NAMALWA (cell line): Measurements from ENCODE around the gene ATP4B.

ENCODE experiments used
- DNase-seq: peaks from one replicate; pipeline ENCODE4 v3.0.0-alpha.2; 2015; ENCODE audit warnings: low spot score

Gene ATP4B

DNA sequence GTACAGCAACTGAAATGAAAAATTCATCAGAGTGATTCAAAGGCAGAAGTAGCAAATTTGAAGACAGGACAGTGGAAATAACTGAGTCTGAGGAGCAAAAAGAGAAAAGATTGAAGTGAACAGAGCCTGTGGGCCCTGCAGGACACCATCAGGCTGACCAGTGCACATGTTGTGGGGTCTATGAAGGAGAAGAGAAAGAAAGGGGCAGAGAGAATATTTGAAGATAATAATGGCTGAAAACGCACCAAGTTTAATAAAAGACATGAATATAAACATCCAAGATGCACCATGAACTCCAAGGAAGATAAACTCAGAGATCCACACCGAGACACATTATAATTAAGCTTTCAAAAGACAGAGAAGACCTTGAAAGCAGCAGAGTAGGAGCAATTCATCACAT is 15.4 kb downstream of the ATP4B start:
- DNase-seq, result no peak

DNA sequence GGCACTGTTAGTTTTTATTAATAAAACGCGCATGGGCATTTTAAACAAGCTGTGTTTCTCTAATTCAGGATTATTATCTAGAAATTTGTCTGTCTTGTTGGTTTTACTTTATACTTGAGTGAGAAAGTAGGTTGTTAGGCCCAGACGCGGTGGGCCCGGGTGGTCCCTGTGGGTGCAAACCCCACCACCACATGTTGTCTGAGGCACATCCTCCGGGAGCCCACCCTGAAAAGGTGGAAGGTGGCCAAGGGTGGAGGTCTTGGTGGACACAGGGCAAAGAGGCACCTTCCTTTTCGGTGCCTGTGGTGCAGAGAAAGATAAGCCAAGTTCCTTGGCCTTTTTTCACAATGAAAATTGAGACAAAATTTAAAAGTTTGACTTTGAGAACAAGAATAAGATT is 16.6 kb downstream of the ATP4B start:
- no peak for DNase-seq

DNA sequence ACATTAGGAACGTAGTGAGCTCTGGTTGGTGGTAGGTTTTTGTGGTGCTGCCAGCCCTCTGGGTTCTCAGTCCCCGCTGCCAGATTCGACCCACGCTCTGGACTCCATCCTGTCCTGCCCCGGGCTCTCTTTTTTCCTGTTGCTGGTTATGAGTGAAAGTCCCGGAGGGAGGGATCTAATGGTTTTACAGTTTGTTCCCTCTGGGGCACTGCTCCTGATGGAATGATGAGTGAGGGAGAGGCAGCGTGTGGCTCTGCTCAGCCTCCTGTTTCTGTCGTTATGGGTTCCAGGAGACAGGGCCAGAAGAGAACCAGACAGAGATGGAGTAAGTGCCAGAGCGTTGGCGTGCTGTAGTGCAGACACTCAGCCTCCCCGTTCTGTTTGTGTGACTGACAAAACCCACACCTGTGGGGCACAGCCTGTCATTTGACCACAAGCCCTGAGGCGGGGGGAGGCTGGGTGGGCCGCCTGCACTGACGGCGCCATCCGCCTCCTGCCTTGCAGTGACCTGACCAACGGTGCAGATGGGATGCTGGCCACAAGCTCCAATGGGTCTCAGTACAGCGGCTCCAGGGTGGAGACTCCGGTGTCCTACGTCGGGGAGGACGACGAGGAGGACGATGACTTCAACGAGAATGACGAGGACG is 18.3 kb downstream of the ATP4B start:
- DNase-seq, result no peak

DNA sequence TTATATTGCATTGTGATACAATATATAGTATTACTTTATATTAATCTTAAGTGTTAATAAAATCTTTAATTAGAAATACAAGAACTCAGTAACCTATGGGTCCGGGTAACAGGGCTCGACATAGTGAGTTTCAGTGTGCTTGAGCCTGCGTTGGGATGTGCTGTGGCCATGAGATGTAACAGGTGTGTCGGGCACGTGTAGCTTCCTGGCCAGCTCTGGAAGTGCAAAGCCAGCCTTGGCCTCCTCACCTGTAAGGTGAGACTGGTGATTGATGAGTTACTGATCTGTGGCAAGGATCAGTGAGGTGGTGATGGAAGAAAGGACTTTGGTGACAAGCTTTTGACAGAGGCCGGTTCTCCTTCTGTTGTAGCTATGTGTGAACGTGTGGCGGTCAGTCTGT is 19.2 kb downstream of the ATP4B start:
- no peak for DNase-seq

DNA sequence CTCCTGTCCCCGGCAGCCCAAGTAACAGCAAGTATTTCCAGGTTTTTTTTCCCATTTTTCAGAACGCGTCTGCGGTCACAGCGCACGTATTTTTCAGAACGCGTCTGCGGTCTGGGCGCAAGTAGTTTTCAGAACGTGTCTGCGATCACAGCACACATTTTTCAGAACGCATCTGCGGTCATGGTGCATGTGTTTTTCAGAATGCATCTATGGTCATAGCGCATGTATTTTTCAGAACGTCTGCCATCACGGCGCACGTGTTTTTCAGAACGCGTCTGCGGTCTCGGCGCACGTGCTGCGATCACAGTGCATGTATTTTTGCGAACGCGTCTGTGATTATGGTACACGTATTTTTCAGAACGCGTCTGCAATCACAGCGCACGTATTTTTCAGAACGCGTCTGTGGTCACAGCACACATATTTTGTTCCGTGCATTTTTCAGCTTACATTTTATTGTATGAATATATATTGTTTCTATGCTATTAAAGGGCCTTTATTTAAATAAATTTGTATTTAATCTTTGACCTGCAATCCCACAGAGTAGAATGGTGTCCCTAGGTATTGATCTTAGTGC is 19.7 kb downstream of the ATP4B start:
- no peak for DNase-seq

DNA sequence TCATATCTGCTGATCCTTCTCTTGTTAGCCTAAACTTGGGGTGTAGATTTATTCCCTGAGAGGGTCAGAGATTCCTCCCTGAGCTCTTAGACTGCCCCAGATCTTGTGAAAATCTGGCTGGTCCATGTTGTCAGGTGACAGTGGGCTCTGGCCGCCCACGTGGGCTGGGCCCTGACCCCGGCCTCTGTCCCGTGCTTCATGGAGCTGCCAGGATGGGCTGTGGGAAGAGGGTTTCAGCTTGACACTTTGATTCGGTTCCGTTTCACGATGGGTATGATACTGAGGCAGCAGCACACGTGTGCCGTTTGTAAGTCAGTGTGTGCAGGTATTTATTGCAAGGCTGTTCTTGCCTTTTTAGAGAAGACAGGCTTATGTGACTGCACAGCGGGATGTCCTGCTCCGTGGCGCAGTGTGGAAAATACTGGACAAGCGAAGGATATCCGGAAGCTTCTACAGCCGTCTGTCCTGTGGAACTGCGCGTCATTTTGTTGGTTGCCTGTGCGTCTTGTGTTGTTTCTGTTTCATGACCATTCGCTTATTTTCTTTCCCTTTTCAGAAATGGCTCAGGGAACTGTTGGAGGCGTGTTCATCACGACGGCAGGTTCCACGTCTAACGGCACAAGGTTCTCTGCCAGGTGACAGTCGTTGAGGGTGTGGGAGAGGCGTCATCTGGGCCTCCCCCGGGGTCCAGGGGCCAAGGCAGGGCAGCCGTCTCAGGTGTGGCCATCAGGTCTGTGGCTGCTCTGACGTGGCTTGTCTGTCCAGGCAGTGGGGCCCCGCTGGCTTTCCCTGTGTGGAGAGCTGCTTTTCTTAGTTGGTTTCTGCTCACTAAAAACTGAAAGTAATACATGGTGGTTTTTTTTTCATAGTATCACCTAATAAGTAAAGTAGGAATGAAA is 20.5 kb downstream of the ATP4B start:
- no peak for DNase-seq

DNA sequence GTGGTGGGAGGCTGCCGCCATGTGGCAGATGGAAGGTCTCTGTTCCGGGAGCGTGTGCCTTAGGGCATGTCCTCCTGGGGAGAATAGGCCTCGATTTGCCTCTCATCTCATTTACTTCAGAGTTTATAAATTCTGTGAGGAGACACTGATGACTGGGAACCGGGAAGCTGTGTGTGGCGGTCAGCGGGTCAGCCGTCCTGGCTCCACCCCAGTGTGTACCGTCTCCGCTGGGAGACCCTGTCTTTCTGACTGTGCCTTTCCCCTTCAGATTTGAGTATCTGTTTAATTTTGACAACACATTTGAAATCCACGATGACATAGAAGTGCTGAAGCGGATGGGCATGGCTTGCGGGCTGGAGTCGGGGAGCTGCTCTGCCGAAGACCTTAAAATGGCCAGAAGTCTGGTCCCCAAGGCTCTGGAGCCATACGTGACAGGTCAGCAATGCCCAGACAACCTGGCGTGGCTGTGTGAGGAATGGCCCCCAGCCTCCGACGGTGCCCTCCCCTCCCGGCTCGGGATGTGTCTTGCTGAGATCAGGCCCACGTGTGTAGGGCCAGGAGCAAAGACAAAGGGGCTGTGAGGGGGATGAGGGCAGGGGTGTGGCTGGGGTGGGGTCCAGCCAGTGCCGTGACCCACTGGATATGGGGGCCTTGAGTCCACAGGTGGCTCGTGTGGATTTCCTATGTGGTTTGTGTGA is 21.6 kb downstream of the ATP4B start:
- DNase-seq, result no peak

DNA sequence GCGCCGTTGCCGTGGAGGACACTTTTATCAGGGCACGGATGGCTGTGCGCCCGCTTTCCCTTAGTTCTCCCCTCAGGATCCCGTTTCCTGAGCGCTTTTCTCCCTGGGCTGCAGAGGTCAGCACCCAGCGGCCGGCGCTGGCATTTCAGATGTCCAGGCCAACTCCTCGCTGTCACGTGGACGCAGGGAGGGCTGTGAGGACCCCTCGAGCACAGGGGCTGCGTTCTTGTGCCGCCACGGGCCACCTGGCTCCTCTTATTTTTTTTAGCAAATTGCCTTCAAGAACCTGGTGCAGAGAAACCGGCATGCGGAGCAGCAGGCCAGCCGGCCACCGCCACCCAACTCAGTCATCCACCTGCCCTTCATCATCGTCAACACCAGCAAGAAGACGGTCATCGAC is 22.3 kb downstream of the ATP4B start:
- no peak for DNase-seq

DNA sequence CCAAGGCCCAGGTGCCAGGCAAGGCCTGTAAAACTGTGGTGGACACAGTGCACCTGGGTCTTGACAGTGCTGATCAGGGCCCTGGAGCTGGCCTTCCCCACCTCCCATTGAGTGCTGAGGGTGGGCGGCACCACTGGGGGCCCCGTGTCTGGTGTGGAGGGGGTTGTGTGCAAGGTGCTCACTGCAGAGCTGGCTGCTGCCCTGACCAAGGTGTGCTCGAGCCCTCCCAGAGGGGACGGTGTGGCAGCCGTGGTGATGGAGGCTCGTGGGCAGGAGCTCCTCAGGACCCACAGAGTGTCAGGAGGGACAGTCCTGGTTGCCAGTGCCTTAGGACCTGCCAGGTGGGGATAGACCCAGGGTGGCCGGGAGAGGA is 23.0 kb downstream of the ATP4B start:
- no peak for DNase-seq

DNA sequence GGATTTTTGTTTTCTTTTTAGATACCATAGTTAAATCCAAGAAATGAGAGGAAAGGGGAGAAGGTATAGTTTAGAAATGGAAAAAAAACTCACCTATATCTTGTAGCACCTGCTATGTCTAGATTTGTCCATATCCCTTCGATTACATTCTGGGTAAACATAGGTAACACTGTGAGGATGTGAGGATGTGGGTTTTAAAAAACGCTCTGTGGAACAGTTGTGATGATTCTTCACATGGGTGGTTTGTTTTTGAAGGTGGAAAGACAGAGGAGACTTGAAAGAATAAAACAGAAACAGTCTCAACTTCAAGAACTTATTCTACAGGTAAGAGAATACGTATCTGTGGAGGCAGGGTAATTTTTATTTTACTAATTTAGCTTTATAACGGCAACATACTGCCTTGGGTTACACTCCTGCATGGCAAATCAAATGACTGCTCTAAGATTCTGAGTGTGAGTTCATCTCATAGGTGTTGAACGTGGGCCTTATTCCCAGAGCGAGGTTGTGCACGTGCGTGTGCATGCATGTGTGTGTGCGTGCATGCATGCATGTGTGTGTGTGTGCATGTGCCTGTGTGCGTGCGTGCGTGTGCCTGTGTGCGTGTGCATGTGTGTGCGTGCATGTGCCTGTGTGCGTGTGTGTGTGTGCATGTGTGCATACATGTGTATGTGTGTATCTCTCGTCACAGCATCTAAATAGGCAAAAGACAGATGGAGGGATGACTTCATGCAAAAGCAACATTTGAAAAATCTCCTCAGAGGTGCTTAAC is 23.5 kb downstream of the ATP4B start:
- no peak for DNase-seq

DNA sequence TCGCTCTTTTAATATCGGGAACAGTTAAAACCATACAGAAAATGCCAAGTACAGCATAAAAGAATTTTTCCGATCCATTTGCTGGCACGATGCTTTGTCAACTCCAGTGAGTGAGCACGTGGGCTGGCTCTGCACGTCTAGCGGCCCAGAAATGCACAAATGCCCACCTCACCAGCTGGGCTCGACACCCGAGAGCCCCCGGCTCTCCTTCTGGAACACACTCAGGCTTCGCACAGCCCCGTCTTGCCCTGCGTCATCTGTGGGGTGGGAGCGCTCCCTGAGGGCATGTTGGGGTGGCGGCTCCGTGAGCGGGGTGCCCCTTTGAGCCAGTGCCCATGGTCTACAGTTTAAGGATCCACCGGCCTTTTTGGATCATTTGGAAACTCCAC is 24.5 kb downstream of the ATP4B start:
- DNase-seq, result no peak

DNA sequence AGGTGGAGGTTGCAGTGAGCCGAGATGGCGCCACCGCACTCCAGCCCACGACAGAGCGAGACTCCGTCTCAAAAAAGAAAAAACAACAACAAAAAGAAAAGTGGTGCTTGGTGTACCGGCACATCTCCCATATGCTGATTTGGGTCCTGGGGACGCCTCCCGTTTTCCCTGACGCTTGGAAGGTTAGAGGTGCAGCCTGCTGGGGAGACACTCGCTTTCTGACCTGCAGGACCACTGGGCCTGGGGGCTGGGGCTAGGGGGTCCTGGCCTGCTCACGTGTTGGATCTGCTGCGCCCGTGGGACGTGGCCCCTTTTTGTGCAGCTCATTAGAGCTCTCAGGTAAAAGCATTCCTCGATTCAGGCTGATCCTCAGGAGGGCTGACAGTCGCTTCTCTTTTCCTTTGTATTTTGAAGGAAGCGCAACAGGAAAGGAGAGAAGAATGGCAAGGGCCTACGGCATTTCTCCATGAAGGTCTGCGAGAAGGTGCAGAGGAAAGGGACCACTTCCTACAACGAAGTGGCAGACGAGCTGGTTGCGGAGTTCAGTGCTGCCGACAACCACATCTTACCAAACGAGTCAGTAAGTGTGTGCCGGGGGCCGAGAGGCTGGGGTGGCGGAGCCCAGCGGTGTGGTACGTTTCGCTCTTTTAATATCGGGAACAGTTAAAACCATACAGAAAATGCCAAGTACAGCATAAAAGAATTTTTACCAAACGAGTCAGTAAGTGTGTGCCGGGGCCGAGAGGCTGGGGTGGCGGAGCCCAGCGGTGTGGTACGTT is 25.1 kb downstream of the ATP4B start:
- no peak for DNase-seq

DNA sequence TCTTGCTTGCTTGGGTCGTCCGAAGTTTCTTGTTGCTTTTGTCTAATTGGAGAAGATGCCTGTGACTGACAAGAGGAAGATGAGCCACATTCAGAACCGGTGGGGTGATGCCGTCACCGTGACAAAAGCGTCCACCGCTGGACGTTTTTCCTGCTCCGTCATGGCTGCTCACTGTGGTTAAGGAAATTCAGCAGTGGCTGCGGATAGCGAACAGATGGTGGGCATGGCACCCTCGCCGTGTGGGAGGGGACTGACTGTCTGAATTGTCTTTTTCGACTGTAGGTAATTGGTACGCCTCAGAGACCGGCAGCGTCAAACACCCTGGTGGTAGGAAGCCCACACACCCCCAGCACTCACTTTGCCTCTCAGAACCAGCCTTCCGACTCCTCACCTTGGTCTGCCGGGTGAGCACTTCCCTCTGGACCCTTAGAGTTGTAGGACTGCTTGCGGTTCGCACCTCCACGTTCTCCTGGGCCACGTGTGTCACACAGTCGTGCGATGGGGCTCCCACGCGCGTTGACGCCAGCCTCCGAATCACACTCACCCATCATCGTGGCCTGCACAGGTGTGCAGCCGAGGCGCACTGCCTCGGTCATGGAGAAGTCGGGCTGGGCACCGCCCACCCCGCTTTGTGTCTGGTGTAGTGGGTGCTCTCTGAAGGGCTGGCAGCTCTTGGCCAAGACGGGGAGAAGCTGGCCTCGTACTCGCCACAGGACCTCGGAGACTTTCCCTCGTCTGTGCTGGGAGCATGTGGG is 26.5 kb downstream of the ATP4B start:
- DNase-seq, result no peak

DNA sequence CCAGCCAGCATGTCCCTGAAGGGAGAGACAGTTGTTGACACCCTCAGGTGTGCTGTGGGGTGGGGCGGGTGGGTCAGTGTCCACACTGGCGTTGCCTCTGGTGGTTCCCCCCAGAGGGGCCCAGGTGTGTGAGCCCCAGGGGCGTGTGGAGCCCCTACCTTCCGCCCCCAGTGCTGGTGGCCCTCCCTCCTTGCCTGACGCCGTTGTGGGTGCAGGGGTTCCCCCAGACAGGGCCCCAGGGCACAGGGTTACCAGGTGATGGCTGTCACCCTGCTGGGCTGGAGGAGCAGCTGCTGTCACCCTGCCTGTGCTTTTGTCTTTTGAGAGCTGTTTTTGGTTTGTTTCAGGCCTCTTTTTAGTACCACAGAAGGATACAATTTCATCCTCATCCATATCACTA is 27.2 kb downstream of the ATP4B start:
- no peak for DNase-seq

DNA sequence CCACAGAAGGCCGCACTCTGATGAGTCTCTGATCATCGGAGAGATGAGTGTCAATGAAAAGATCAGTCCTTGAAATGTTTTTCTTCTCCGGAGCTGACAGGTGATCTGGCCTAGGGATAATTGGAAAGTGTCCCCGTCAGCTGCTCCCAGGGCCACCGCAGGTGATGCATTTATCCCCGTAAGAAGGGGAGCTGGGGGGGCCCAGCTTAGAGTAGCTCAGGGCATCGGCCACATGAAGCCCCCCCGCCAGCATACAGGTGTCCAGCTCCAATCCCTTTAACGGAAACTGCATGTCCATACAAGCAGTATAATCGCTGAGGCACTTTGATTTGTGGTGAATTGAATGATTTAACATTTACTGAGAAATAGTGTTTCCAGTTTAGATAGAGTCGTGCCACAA is 27.7 kb downstream of the ATP4B start:
- DNase-seq, result no peak

DNA sequence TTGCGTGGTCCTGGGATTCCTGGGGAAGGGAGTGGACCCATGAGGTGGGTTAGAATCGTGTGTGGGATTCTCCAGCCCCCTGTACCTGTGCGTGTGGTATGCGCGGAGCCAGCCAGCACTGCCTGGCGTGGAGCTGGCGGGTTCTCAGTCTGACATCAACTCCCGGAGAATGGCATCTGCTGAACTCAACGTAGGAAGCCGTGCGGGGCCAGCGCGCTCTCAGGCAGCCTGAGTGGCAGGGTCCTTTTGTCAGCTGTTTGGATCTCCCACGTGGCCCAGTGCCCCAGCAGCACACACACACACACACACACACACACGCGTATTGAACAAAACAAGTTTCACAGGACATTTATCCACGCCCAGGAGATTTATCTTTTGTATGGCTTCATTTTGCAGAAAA is 28.1 kb downstream of the ATP4B start:
- DNase-seq, result no peak

DNA sequence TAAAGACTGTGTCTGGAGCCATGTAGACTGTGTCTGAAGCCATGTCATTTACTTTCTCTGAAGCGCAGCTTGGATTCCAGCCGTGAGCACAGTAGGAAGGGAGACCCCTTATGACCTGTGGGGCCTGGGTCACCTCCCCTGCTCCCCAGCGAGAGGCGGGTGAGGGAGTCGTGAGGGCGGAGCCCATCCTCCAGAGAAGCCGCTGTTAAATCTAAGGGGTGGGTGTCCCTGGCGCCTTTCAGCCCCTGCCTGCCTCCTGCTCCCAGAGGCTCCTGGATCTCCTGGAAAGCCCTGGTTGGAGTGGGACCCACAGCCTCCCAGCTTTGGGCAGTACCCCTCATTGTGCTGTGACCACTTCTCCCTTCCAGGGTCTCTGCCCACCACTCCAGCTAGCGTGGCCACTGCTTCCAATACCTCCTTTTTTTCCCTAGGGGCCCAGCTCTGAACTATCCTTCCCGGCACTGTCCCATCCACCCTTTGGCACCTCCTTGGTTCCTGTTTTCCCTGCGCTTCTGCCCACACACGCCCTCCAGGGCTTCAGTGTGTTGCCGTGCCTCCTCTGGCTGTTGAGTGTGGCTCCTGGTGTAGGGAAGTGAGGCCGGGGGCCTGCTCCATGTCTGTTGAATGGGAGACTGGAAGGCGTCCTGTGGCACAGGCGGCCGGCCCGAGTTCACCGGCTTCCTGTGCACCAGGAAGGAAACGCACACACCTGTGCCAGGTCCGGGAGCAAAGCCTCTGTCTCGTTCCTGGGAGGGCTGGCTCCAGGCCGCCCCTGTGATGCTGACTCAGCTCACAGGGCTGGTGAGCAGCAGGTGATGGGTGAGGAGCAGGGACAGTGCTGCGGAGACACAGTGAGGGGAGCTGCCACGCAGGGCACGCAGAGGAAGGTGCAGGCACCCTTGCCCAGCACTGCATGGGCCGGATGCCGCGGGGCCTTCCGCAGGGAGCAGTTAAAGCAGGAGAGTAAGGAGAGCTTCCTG is 29.4 kb downstream of the ATP4B start:
- DNase-seq, result no peak

DNA sequence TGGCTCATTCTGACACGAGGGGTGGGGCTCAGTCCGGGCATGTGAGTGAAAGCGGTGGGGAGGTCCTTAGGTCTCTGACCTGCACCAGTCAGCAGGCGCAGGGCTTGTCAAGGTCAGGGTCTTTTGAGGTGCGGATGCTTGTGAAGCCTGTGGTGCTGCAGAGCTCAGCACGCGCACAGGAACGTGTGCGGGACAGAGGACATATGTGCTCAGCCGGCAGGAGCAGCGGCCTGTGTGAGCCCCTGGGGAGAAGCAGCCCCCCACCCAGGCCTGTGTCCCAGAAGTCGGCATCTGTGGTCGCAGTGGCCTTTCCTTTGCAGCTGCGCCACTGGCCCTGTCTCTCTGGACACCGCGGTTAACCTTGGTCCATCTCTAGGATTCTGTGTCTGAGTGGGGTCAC is 30.9 kb downstream of the ATP4B start:
- no peak for DNase-seq

DNA sequence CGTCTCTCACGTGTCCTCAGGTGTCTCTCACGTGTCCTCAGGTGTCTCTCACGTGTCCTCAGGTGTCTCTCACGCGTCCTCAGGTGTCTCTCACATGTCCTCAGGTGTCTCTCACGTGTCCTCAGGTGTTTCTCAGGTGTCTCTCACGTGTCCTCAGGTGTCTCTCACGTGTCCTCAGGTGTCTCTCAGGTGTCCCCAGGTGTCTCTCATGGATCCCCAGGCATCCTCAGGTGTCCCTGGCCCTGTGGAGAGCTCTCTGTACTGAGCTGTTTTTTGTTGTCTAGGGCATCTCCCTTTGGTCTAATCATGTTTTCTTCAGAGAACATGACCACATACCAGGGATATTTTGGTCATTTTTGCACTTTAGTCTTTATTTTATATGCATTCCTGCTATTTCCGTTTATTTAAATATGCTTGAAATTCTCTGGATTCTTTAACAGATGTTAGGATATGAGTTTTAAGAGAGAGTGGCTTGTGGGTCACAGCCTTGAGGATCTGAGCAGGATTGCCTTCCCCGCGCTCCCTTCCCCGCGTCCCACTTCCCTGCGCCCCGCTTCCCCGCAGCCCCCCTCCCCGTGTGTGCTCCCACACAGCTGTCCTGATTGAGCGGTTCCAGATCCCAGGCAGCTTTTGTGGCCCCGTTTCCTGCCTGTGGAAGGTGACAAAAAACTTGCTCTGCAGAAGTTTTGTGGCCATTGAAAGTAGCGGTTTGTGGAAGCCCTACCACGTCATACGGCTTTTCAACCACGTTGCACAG is 31.9 kb downstream of the ATP4B start:
- no peak for DNase-seq
